Stimulated activated CD4-positive, alpha-beta T cell treated with anti-CD3 and anti-CD28 coated beads, Interleukin-4, amount 100 ng/mL, for 24 hours (primary cell): ENCODE results near the gene ASCL3.
"Not testable (repeated sequence)": the region's sequence is repeated elsewhere in the genome, so short reads cannot be mapped to it uniquely, and the experiment has no call there.

ENCODE experiments used
- DNase-seq: peaks from one replicate; pipeline ENCODE4 v3.0.0-alpha.2; 2020

ASCL3 gene

GRCh38 chr11:8947230-8947943, 4.6 kb upstream of the ASCL3 start:
- no peak for DNase-seq

- DNase-seq = no peak
Observed at GRCh38 chr11:8941341-8942103, 1.3 kb downstream of the ASCL3 start.

- DNase-seq = no peak
Observed at GRCh38 chr11:8937659-8938058, 5.2 kb downstream of the ASCL3 start.

GRCh38 chr11:8937159-8937558, 5.7 kb downstream of the ASCL3 start:
- no peak for DNase-seq

GRCh38 chr11:8935789-8936188, 7.0 kb downstream of the ASCL3 start:
- not testable (repeated sequence) for DNase-seq

- no peak for DNase-seq
Observed at GRCh38 chr11:8934742-8935488, 7.9 kb downstream of the ASCL3 start.

- no peak for DNase-seq
Observed at GRCh38 chr11:8933931-8934330, 8.9 kb downstream of the ASCL3 start.

- no peak for DNase-seq
Observed at GRCh38 chr11:8932564-8933180, 10.1 kb downstream of the ASCL3 start, which contains the start of gene C11orf16. Gene C11orf16 (minus strand): TSS chr11:8932947. CDS start chr11:8932308, 639 bp downstream.

- DNase-seq = no peak
Observed at GRCh38 chr11:8930456-8931175, 12.2 kb downstream of the ASCL3 start.

- DNase-seq = no peak
Observed at GRCh38 chr11:8928981-8929615, 13.7 kb downstream of the ASCL3 start.

- DNase-seq = no peak
Observed at GRCh38 chr11:8928205-8928604, 14.6 kb downstream of the ASCL3 start.

GRCh38 chr11:8927233-8927632, 15.6 kb downstream of the ASCL3 start:
- DNase-seq = no peak

- DNase-seq = no peak
Observed at GRCh38 chr11:8926236-8926635, 16.6 kb downstream of the ASCL3 start.

- DNase-seq = no peak
Observed at GRCh38 chr11:8925711-8926110, 17.1 kb downstream of the ASCL3 start.

GRCh38 chr11:8922691-8923090, 20.1 kb downstream of the ASCL3 start:
- no peak for DNase-seq

GRCh38 chr11:8917157-8917825, 25.5 kb downstream of the ASCL3 start:
- no peak for DNase-seq

GRCh38 chr11:8914661-8915018, 28.2 kb downstream of the ASCL3 start:
- DNase-seq = no peak

GRCh38 chr11:8913961-8914660, 28.7 kb downstream of the ASCL3 start:
- peak; percentile 44 for DNase-seq

GRCh38 chr11:8911029-8911823, 31.6 kb downstream of the ASCL3 start, which contains the start of gene AKIP1:
Gene AKIP1 (plus strand): TSS chr11:8911189. CDS start chr11:8911450, 261 bp downstream.
- DNase-seq = peak; percentile 90

GRCh38 chr11:8910649-8911026, 32.2 kb downstream of the ASCL3 start:
- no peak for DNase-seq
